DOHH2 (cell line): ENCODE results near the gene SLC6A9.

Source experiments
- H3F3A ChIP-seq: fragments of 200-600 bp; sonication (generic), shearing (Covaris generic); 2 replicates; pipeline ENCODE4 v1.6.0; 2016; ENCODE audit warnings: antibody characterized with exemption, mild to moderate bottlenecking; ENCODE audit not compliant: control insufficient read depth, insufficient read depth
- H3K27ac ChIP-seq: fragments of 200-600 bp; sonication (generic); 2 replicates; pipeline ENCODE4 v1.5.1; 2014; ENCODE audit warnings: low read depth, mild to moderate bottlenecking, low read length, moderate library complexity
- H3K27me3 ChIP-seq: fragments of 200-600 bp; sonication (generic); 2 replicates; pipeline ENCODE4 v1.6.1; 2014; ENCODE audit warnings: mild to moderate bottlenecking, low read length, mixed read lengths; ENCODE audit not compliant: control insufficient read depth
- H3K36me3 ChIP-seq: fragments of 200-600 bp; sonication (generic); 2 replicates; pipeline ENCODE4 v1.6.1; 2014; ENCODE audit warnings: mild to moderate bottlenecking, low read length, moderate library complexity, mixed read lengths; ENCODE audit not compliant: control insufficient read depth
- H3K4me1 ChIP-seq: fragments of 200-600 bp; sonication (generic); 2 replicates; pipeline ENCODE4 v1.6.1; 2014; ENCODE audit warnings: mild to moderate bottlenecking, low read length, mixed read lengths; ENCODE audit not compliant: control insufficient read depth
- H3K4me2 ChIP-seq: fragments of 200-600 bp; sonication (generic); 2 replicates; pipeline ENCODE4 v1.6.0; 2014; ENCODE audit warnings: mild to moderate bottlenecking, low read length, moderate library complexity
- H3K4me3 ChIP-seq: fragments of 200-600 bp; sonication (generic); 2 replicates; pipeline ENCODE4 v1.5.1; 2014; ENCODE audit warnings: mild to moderate bottlenecking, low read length, mixed read lengths
- H3K79me2 ChIP-seq: fragments of 200-600 bp; sonication (generic); 2 replicates; pipeline ENCODE4 v1.6.1; 2014; ENCODE audit warnings: mild to moderate bottlenecking, low read length, mixed read lengths; ENCODE audit not compliant: control insufficient read depth
- H3K9me2 ChIP-seq: fragments of 200-600 bp; sonication (generic); replicated peaks from 2 replicates; pipeline ENCODE4 v1.6.1; 2014; ENCODE audit warnings: mild to moderate bottlenecking, low read length, mixed read lengths; ENCODE audit not compliant: control insufficient read depth
- H3K9me3 ChIP-seq: fragments of 200-600 bp; sonication (generic); 2 replicates; pipeline ENCODE4 v1.6.1; 2014; ENCODE audit warnings: antibody characterized with exemption, low read length, mixed read lengths; ENCODE audit not compliant: control insufficient read depth, insufficient read depth
- H4K20me1 ChIP-seq: fragments of 200-600 bp; sonication (generic); 2 replicates; pipeline ENCODE4 v1.6.0; 2014; ENCODE audit warnings: low read depth, mild to moderate bottlenecking, antibody characterized with exemption, low read length, moderate library complexity; ENCODE audit not compliant: control insufficient read depth, insufficient read depth
- CTCF ChIP-seq: fragments of 200-600 bp; sonication (generic); IDR thresholded peaks from one replicate; pipeline ENCODE4 v1.5.1; 2014; ENCODE audit warnings: antibody characterized with exemption, mild to moderate bottlenecking, low read depth, low read length; ENCODE audit not compliant: poor library complexity, severe bottlenecking
- EZH2phosphoT487 ChIP-seq: fragments of 200-600 bp; sonication (generic); IDR thresholded peaks from 2 replicates; pipeline ENCODE4 v1.6.1; 2017; ENCODE audit warnings: borderline replicate concordance, mild to moderate bottlenecking, antibody characterized with exemption, low read length, moderate library complexity, mixed read lengths

Gene SLC6A9

GRCh38 chr1:44019466-44019948, 11.8 kb downstream of the SLC6A9 start:
- Histone ChIP-seq H3K27me3 (no peaks in the 10 kb centered on the region), H3F3A (no peaks in the 10 kb centered on the region), H3K9me2 (no peaks in the 10 kb centered on the region), H3K4me2 (no peak overlapping the region), H3K4me3 (no peak overlapping the region), H4K20me1 (no peaks in the 10 kb centered on the region), H3K36me3 (no peaks in the 10 kb centered on the region), H3K9me3 (no peaks in the 10 kb centered on the region), H3K27ac (no peak overlapping the region), H3K4me1 (no peaks in the 10 kb centered on the region), H3K79me2 (no peaks in the 10 kb centered on the region)
- no peak for TF ChIP-seq EZH2phosphoT487
- TF ChIP-seq CTCF: no peak

GRCh38 chr1:44016890-44017400, 14.3 kb downstream of the SLC6A9 start:
- Histone ChIP-seq H3F3A (no peaks in the 10 kb centered on the region), H3K4me1 (no peaks in the 10 kb centered on the region), H4K20me1 (no peaks in the 10 kb centered on the region), H3K27me3 (peaks cover 3% of the 10 kb centered on the region; the same call in 1 of the 2 replicates), H3K9me3 (no peaks in the 10 kb centered on the region), H3K27ac (no peak overlapping the region), H3K4me3 (no peak overlapping the region), H3K9me2 (no peaks in the 10 kb centered on the region), H3K79me2 (no peaks in the 10 kb centered on the region), H3K36me3 (no peaks in the 10 kb centered on the region), H3K4me2 (no peak overlapping the region)
- TF ChIP-seq CTCF: no peak
- TF ChIP-seq EZH2phosphoT487: no peak

GRCh38 chr1:44016041-44016889, 15.0 kb downstream of the SLC6A9 start:
- no peaks in the 10 kb centered on the region for H3K36me3 ChIP-seq
- H3K27me3 ChIP-seq: peaks cover 3% of the 10 kb centered on the region; the same call in 1 of the 2 replicates
- TF ChIP-seq EZH2phosphoT487: no peak
- TF ChIP-seq CTCF: no peak
- no peak overlapping the region for H3K4me2 ChIP-seq
- H3K79me2 ChIP-seq: no peaks in the 10 kb centered on the region
- H3K9me3 ChIP-seq: no peaks in the 10 kb centered on the region
- no peaks in the 10 kb centered on the region for H4K20me1 ChIP-seq
- no peaks in the 10 kb centered on the region for H3F3A ChIP-seq
- no peaks in the 10 kb centered on the region for H3K9me2 ChIP-seq
- no peaks in the 10 kb centered on the region for H3K4me1 ChIP-seq
- H3K4me3 ChIP-seq: no peak overlapping the region
- H3K27ac ChIP-seq: no peak overlapping the region
